OCI-LY7 (cell line): ENCODE measurements around the gene ANO4. TPM values are rescaled to one million over a fixed set of nuclear protein-coding genes. Genes with fewer than 3 reads are reported as not detected.

Source experiments
- BruUV-seq: library from RNA; stranded (reverse); fragments of 400-500 nt; replicated peaks from 2 replicates; lab custom pipeline; 2021; lab: Mats Ljungman, UMichigan
- CTCF ChIA-PET: fragments of 300-600 bp; sonication (Branson Sonifier 250); formaldehyde crosslinking; loops from one replicate; lab custom pipeline; 2022; ENCODE audit warnings: antibody characterized with exemption; ENCODE audit not compliant: unreplicated experiment; lab: Charles Lee
- POLR2A ChIA-PET: fragments of 300-600 bp; sonication (Branson Sonifier 250); formaldehyde crosslinking; loops from one replicate; lab custom pipeline; 2022; ENCODE audit warnings: antibody characterized with exemption; lab: Charles Lee
- DNase-seq: peaks from one replicate; pipeline ENCODE4 v3.0.0-alpha.2; 2015; ENCODE audit warnings: low spot score
- H2AFZ ChIP-seq: fragments of 200-600 bp; sonication (generic), shearing (Covaris generic); 2 replicates; pipeline ENCODE4 v1.6.1; 2014; ENCODE audit warnings: mild to moderate bottlenecking, antibody characterized with exemption, low read length, moderate library complexity
- H3K27ac ChIP-seq: fragments of 200-600 bp; sonication (generic); 2 replicates; pipeline ENCODE4 v1.5.1; 2014; ENCODE audit warnings: mixed run types, low read depth, mild to moderate bottlenecking, moderate library complexity, low read length, inconsistent platforms; ENCODE audit not compliant: poor library complexity, severe bottlenecking
- H3K36me3 ChIP-seq: fragments of 200-600 bp; sonication (generic); 2 replicates; pipeline ENCODE4 v1.6.1; 2014; ENCODE audit warnings: mild to moderate bottlenecking, antibody characterized with exemption, low read length, moderate library complexity, mixed read lengths; ENCODE audit not compliant: insufficient read depth
- H3K4me1 ChIP-seq: fragments of 200-600 bp; sonication (generic); 2 replicates; pipeline ENCODE4 v1.5.1; 2014; ENCODE audit warnings: mild to moderate bottlenecking, low read length; ENCODE audit not compliant: insufficient read depth, poor library complexity, severe bottlenecking
- H3K4me2 ChIP-seq: fragments of 200-600 bp; sonication (generic); 2 replicates; pipeline ENCODE4 v1.6.1; 2014; ENCODE audit warnings: mild to moderate bottlenecking, low read length
- H3K4me3 ChIP-seq: fragments of 200-600 bp; sonication (generic); 2 replicates; pipeline ENCODE4 v1.5.1; 2014; ENCODE audit warnings: mild to moderate bottlenecking, low read depth, low read length; ENCODE audit not compliant: poor library complexity, severe bottlenecking
- H3K79me2 ChIP-seq: fragments of 200-600 bp; sonication (generic); 2 replicates; pipeline ENCODE4 v1.6.1; 2016; ENCODE audit warnings: low read depth, mild to moderate bottlenecking, low read length, moderate library complexity, mixed read lengths; ENCODE audit not compliant: insufficient read depth
- H3K9me2 ChIP-seq: fragments of 200-600 bp; sonication (generic); 2 replicates; pipeline ENCODE4 v1.6.1; 2016; ENCODE audit warnings: mild to moderate bottlenecking, low read length, mixed read lengths; ENCODE audit not compliant: insufficient read depth
- H3K9me3 ChIP-seq: fragments of 200-600 bp; sonication (generic); 2 replicates; pipeline ENCODE4 v1.6.1; 2014; ENCODE audit warnings: mild to moderate bottlenecking, mixed run types, low read length, mixed read lengths
- H4K20me1 ChIP-seq: fragments of 200-600 bp; sonication (generic); 2 replicates; pipeline ENCODE4 v1.6.1; 2014; ENCODE audit warnings: mild to moderate bottlenecking, antibody characterized with exemption, low read length, moderate library complexity, mixed read lengths; ENCODE audit not compliant: insufficient read depth
- CTCF ChIP-seq: fragments of 200-600 bp; sonication (generic); conservative IDR thresholded peaks from 2 replicates; pipeline ENCODE4 v1.5.1; 2014; ENCODE audit warnings: mild to moderate bottlenecking, antibody characterized with exemption, low read length, moderate library complexity, mixed read lengths
- EZH2phosphoT487 ChIP-seq: fragments of 200-600 bp; sonication (generic); IDR thresholded peaks from 2 replicates; pipeline ENCODE4 v1.6.1; 2018; ENCODE audit warnings: low read depth, borderline replicate concordance, mild to moderate bottlenecking, mixed run types, antibody characterized with exemption, low read length, moderate library complexity, mixed read lengths
- intact Hi-C: fragments of 100-400 bp; cut with micrococcal nuclease; formaldehyde crosslinking; loops from one replicate; pipeline ENCODE4 v1.10.0; 2022; ENCODE audit not compliant: unreplicated experiment
- total RNA-seq, 2 experiments: library from RNA; depleted of rRNA in 1 of 2; stranded (reverse); fragments of >200 nt in 1 of 2; shearing (Covaris generic) in 1 of 2; gene quantifications; 2 replicates each; pipeline ENCODE4 v1.2.3, GENCODE V29; 2014 to 2022

ANO4 gene
- total RNA-seq, 2 experiments from 2014 or later = not detected

DNA sequence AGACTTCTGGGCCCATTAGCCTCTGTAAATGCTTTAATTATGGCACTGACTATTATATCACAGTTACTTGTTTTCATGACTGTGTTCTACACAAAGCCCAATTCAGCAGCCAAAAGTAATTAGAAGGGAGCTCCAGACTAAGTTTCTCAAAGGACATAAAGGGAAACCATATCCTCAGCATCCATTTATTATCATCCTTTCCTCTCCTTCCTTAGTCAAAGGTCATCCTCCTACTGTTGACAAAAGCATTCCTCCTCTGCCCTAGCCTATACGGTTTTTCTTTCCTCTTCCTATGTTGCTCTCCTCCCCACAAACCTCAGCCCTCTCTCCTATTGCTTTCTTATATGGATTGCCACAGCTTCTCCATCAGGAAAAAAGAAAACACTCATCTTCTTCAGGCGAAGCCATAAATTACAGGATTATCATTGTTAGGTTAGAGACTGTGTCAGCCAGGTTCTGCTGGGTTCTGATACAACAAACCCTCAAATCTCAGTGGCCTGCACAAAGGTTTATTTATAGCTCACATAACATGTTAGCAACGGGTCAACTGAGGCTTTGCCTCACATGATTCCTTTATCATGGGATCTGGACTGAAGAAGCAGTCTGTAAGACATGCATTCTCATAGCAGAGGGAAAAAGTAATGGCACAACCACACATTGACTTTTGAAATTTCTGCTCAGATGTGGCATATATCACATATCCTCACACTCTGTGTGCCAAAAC lies 208.3 kb downstream of the ANO4 start:
- H2AFZ ChIP-seq = no peak overlapping the region
- H3K27ac ChIP-seq = no peak overlapping the region
- TF ChIP-seq EZH2phosphoT487 (no peak), CTCF (no peak)
- no peaks in the 10 kb centered on the region for H3K9me2 ChIP-seq
- no peak for DNase-seq
- no TSS peak for BruUV-seq
- H3K9me3 ChIP-seq = no peaks in the 10 kb centered on the region
- no peak overlapping the region for H3K4me3 ChIP-seq
- H3K36me3 ChIP-seq = no peaks in the 10 kb centered on the region
- no peaks in the 10 kb centered on the region for H4K20me1 ChIP-seq
- intact Hi-C loops = no loop called here
- CTCF ChIA-PET = no interaction called here
- no peak overlapping the region for H3K4me2 ChIP-seq
- POLR2A ChIA-PET = no interaction called here
- H3K79me2 ChIP-seq = no peaks in the 10 kb centered on the region
- no peaks in the 10 kb centered on the region for H3K4me1 ChIP-seq

- H3K9me3 ChIP-seq = peaks cover 14% of the 10 kb centered on the region
- no peak for DNase-seq
- no peak overlapping the region for H3K4me3 ChIP-seq
- TF ChIP-seq CTCF = no peak
- no peak for TF ChIP-seq EZH2phosphoT487
- H2AFZ ChIP-seq = no peak overlapping the region
- CTCF ChIA-PET = no interaction called here
- POLR2A ChIA-PET = interaction anchor here (0.6 kb wide), 1 partner anchor 181 kb away, joined by 4 read pairs; no protein-coding TSS in a partner anchor
- H4K20me1 ChIP-seq = no peaks in the 10 kb centered on the region
- H3K36me3 ChIP-seq = no peaks in the 10 kb centered on the region
- H3K4me2 ChIP-seq = no peak overlapping the region
- H3K4me1 ChIP-seq = no peaks in the 10 kb centered on the region
- no peaks in the 10 kb centered on the region for H3K9me2 ChIP-seq
- BruUV-seq = no TSS peak
- intact Hi-C loops = no loop called here
- H3K27ac ChIP-seq = no peak overlapping the region
- no peaks in the 10 kb centered on the region for H3K79me2 ChIP-seq
These were observed 210.3 kb downstream of the ANO4 start for GRCh38 chr12:101004898-101005297.

DNA sequence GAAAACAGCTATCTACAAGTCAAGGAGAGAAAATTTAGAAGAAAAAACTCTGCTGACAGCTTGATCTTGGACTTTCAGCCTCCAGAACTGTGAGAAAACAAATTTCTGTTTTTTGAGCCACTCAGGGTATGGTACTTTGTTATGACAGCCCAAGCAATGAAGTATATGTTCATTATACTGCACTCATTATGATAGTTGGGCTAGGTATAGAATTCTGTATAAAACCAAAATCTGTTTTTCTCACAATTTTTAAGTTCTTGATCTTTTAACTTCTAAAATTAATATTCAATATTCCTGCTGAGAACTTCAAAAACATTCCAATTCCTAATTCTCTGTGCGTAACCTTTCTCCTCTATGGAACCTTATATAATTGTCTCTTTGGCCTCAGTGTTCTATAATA lies 214.7 kb downstream of the ANO4 start:
- Histone ChIP-seq H3K9me2 (no peaks in the 10 kb centered on the region), H3K9me3 (peaks cover 20% of the 10 kb centered on the region), H3K79me2 (no peaks in the 10 kb centered on the region), H2AFZ (no peak overlapping the region), H3K36me3 (no peaks in the 10 kb centered on the region), H4K20me1 (no peaks in the 10 kb centered on the region), H3K4me2 (no peak overlapping the region), H3K4me1 (no peaks in the 10 kb centered on the region), H3K27ac (no peak overlapping the region), H3K4me3 (no peak overlapping the region)
- ChIA-PET POLR2A (no interaction called here), CTCF (no interaction called here)
- TF ChIP-seq CTCF = no peak
- no peak for TF ChIP-seq EZH2phosphoT487
- BruUV-seq = no TSS peak
- intact Hi-C loops = no loop called here
- DNase-seq = no peak
